GM23338 (cell line): ENCODE results near the gene ESPL1. TPM values are rescaled to one million over a fixed set of nuclear protein-coding genes. Genes with fewer than 3 reads are reported as not detected.

Experiments
- ATAC-seq: fragments of 200-7000 bp; cut with Tn5 transposase; 3 replicates; pipeline ENCODE4 v1.9.1; 2020
- DNase-seq: peaks from one replicate; pipeline ENCODE4 v3.0.0-alpha.2; 2015; ENCODE audit warnings: low spot score
- H2AFZ ChIP-seq: fragments of 200-600 bp; sonication (generic); 2 replicates; pipeline ENCODE4 v1.8.0; 2016; ENCODE audit warnings: antibody characterized with exemption, mild to moderate bottlenecking, moderate library complexity
- H3F3A ChIP-seq: fragments of 200-600 bp; sonication (generic); replicated peaks from 2 replicates; pipeline ENCODE4 v1.8.0; 2017; ENCODE audit warnings: antibody characterized with exemption, mixed run types, low read depth
- H3K27ac ChIP-seq: fragments of 200-600 bp; sonication (generic); 2 replicates; pipeline ENCODE4 v1.6.1; 2016; ENCODE audit warnings: low read depth
- H3K27me3 ChIP-seq: fragments of 200-600 bp; sonication (generic); 2 replicates; pipeline ENCODE4 v1.8.0; 2016; ENCODE audit warnings: mild to moderate bottlenecking, mixed run types, moderate library complexity; ENCODE audit not compliant: insufficient read depth
- H3K36me3 ChIP-seq: fragments of 200-600 bp; sonication (generic); 2 replicates; pipeline ENCODE4 v1.8.0; 2016; ENCODE audit warnings: mild to moderate bottlenecking; ENCODE audit not compliant: insufficient read depth
- H3K4me1 ChIP-seq: fragments of 200-600 bp; sonication (generic); 2 replicates; pipeline ENCODE4 v1.8.0; 2016; ENCODE audit warnings: mild to moderate bottlenecking, moderate library complexity; ENCODE audit not compliant: insufficient read depth
- H3K4me2 ChIP-seq: fragments of 200-600 bp; sonication (generic); 2 replicates; pipeline ENCODE4 v1.7.1; 2017; ENCODE audit warnings: mixed run types
- H3K4me3 ChIP-seq: fragments of 200-600 bp; sonication (generic); 2 replicates; pipeline ENCODE4 v1.6.1; 2016; ENCODE audit warnings: mixed run types
- H3K79me2 ChIP-seq: fragments of 200-600 bp; sonication (generic); replicated peaks from 2 replicates; pipeline ENCODE4 v1.8.0; 2017; ENCODE audit warnings: mild to moderate bottlenecking; ENCODE audit not compliant: insufficient read depth
- H3K9me2 ChIP-seq: fragments of 200-600 bp; sonication (generic); 2 replicates; pipeline ENCODE4 v1.8.0; 2017; ENCODE audit not compliant: insufficient read depth
- H4K20me1 ChIP-seq: fragments of 200-600 bp; sonication (generic); replicated peaks from 2 replicates; pipeline ENCODE4 v1.8.0; 2017; ENCODE audit warnings: mild to moderate bottlenecking; ENCODE audit not compliant: insufficient read depth
- H3K27ac Mint-ChIP-seq: 2 replicates; pipeline ENCODE4 v1.8.0; 2020; ENCODE audit warnings: inconsistent platforms, mild to moderate bottlenecking, moderate library complexity, mixed read lengths
- H3K27me3 Mint-ChIP-seq: 3 replicates; pipeline ENCODE4 v1.8.0; 2022; ENCODE audit warnings: low read depth, mild to moderate bottlenecking, moderate library complexity, mixed read lengths, inconsistent platforms; ENCODE audit not compliant: insufficient read depth, poor library complexity
- H3K36me3 Mint-ChIP-seq: 3 replicates; pipeline ENCODE4 v1.8.0; 2021; ENCODE audit warnings: low read depth, mild to moderate bottlenecking, inconsistent platforms, moderate library complexity, mixed read lengths
- H3K4me1 Mint-ChIP-seq: 3 replicates; pipeline ENCODE4 v1.8.0; 2020; ENCODE audit warnings: mild to moderate bottlenecking, inconsistent platforms, mixed read lengths
- H3K4me3 Mint-ChIP-seq: 3 replicates; pipeline ENCODE4 v1.8.0; 2021; ENCODE audit warnings: moderate library complexity, mild to moderate bottlenecking, inconsistent platforms, mixed read lengths
- H3K9me3 Mint-ChIP-seq: 3 replicates; pipeline ENCODE4 v1.8.0; 2020; ENCODE audit warnings: moderate library complexity, mild to moderate bottlenecking, inconsistent platforms, mixed read lengths
- ETS1 ChIP-seq: IDR thresholded peaks from 2 replicates; pipeline ENCODE4 v1.6.1; 2016; ENCODE audit warnings: antibody characterized with exemption
- EZH2 ChIP-seq: fragments of 200-600 bp; sonication (generic); IDR thresholded peaks from one replicate; pipeline ENCODE4 v1.8.0; 2017; ENCODE audit warnings: antibody characterized with exemption, mild to moderate bottlenecking, low read depth; ENCODE audit not compliant: unreplicated experiment
- EZH2phosphoT487 ChIP-seq: fragments of 200-600 bp; sonication (generic); IDR thresholded peaks from one replicate; pipeline ENCODE4 v1.8.1; 2018; ENCODE audit warnings: antibody characterized with exemption; ENCODE audit not compliant: unreplicated experiment
- JUNB ChIP-seq: IDR thresholded peaks from one replicate; pipeline ENCODE4 v1.6.1; 2016; ENCODE audit warnings: antibody characterized with exemption; ENCODE audit not compliant: unreplicated experiment
- NANOG ChIP-seq: IDR thresholded peaks from 2 replicates; pipeline ENCODE4 v1.6.1; 2016; ENCODE audit warnings: antibody characterized with exemption, borderline replicate concordance
- POLR2AphosphoS5 ChIP-seq: IDR thresholded peaks from 2 replicates; pipeline ENCODE4 v1.6.1; 2016; ENCODE audit warnings: antibody characterized with exemption, low read depth
- STAT1 ChIP-seq: IDR thresholded peaks from one replicate; pipeline ENCODE4 v1.6.1; 2016; ENCODE audit warnings: antibody characterized with exemption; ENCODE audit not compliant: unreplicated experiment
- ZNF114 ChIP-seq: fragments of 250-450 bp; sonication (Bioruptor Pico); IDR thresholded peaks from 2 replicates; pipeline ENCODE4 v1.5.0; 2020; ENCODE audit warnings: mild to moderate bottlenecking, moderate library complexity
- ZNF331 ChIP-seq: fragments of 250-450 bp; sonication (Bioruptor Pico); IDR thresholded peaks from 2 replicates; pipeline ENCODE4 v1.5.0; 2020; ENCODE audit warnings: low read depth, mild to moderate bottlenecking, moderate library complexity
- ZNF462 ChIP-seq: fragments of 250-450 bp; sonication (Bioruptor Pico); IDR thresholded peaks from 2 replicates; pipeline ENCODE4 v1.5.0; 2020; ENCODE audit warnings: mild to moderate bottlenecking, moderate library complexity
- polyA plus RNA-seq: library from polyadenylated mRNA; unstranded; fragments of >200 nt; fragmentation: Nextera tagmentation; extraction: Ambion mirVana; gene quantifications from 2 replicates; pipeline ENCODE4 v1.2.1, GENCODE V29; 2016
- total RNA-seq: library from RNA; depleted of rRNA; stranded (reverse); fragments of >200 nt; shearing (Covaris generic); gene quantifications from 2 replicates; pipeline ENCODE4 v1.2.3, GENCODE V29; 2014
- TF ChIP-seq, protein P1 (sequence below), 2 experiments: fragments of 200-600 bp in 1 of 2; sonication (generic) in 1 of 2; conservative IDR thresholded peaks; 2 replicates each; pipeline versions ENCODE4 v1.5.1 to v1.6.1; 2016 to 2017; ENCODE audit warnings: antibody characterized with exemption in 2 of 2, low read depth in 2 of 2, mild to moderate bottlenecking in 2 of 2, moderate library complexity in 1 of 2

Gene ESPL1
- total and polyA plus RNA-seq, 2 experiments from 2014 or later = 13.2 to 56.5 TPM

- TF ChIP-seq ZNF462 (CRISPR knock-in tag) = no peak
- TF ChIP-seq ZNF114 (CRISPR knock-in tag) = no peak
- TF ChIP-seq EZH2phosphoT487 = no peak
These were observed 40.8 kb upstream of the ESPL1 start (continued) for GRCh38 chr12:53227341-53227740.

DNA sequence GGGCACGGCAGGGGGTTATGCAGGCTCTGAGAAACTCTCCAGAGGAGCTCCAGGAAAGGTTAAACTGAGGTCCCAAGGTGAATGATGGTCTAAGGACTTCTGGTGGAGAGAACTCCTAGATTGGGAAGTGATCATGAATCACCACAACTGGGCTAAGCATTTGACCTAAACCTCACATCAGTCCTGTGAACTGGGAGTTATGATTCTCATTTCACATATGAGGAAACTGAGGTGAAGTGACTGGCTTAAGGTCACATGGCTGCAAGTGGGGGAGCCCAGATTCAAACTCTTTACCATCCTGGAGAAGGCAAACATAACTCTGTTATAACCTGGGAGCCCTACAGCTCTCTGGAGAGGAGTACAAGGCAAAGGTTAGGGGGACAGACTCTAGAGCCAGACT is 40.3 kb upstream of the ESPL1 start:
- H3K27me3 Mint-ChIP-seq = peaks cover 32% of the 10 kb centered on the region
- TF ChIP-seq ZNF114 (CRISPR knock-in tag) = no peak
- TF ChIP-seq ZNF331 = no peak
- TF ChIP-seq EZH2 = no peak
- TF ChIP-seq STAT1 = no peak
- TF ChIP-seq POLR2AphosphoS5 = no peak
- TF ChIP-seq ETS1 = no peak
- TF ChIP-seq JUNB = no peak
- no peak for TF ChIP-seq NANOG
- TF ChIP-seq, protein P1, sequence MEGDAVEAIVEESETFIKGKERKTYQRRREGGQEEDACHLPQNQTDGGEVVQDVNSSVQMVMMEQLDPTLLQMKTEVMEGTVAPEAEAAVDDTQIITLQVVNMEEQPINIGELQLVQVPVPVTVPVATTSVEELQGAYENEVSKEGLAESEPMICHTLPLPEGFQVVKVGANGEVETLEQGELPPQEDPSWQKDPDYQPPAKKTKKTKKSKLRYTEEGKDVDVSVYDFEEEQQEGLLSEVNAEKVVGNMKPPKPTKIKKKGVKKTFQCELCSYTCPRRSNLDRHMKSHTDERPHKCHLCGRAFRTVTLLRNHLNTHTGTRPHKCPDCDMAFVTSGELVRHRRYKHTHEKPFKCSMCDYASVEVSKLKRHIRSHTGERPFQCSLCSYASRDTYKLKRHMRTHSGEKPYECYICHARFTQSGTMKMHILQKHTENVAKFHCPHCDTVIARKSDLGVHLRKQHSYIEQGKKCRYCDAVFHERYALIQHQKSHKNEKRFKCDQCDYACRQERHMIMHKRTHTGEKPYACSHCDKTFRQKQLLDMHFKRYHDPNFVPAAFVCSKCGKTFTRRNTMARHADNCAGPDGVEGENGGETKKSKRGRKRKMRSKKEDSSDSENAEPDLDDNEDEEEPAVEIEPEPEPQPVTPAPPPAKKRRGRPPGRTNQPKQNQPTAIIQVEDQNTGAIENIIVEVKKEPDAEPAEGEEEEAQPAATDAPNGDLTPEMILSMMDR (conservative IDR thresholded peaks at IDR 0.05; ENCODE audit: low read depth in 2 of 2) = no peak
- TF ChIP-seq EZH2phosphoT487 = no peak

More for the DNA sequence above, 40.3 kb upstream of the ESPL1 start:
- H3K36me3 ChIP-seq = no peaks in the 10 kb centered on the region; the same call in 1 of the 2 replicates
- H4K20me1 ChIP-seq = no peaks in the 10 kb centered on the region
- H3K36me3 Mint-ChIP-seq = peaks cover 5% of the 10 kb centered on the region
- no peak overlapping the region for H3K4me3 ChIP-seq
- H3K4me2 ChIP-seq = no peak overlapping the region
- no peaks in the 10 kb centered on the region for H3K9me3 Mint-ChIP-seq
- ATAC-seq = no peak
- H3K9me2 ChIP-seq = no peaks in the 10 kb centered on the region
- H3K4me1 ChIP-seq = peaks cover 64% of the 10 kb centered on the region
- H3K4me1 Mint-ChIP-seq = peaks cover 64% of the 10 kb centered on the region
- H3K79me2 ChIP-seq = peaks cover 4% of the 10 kb centered on the region; the same call in 1 of the 2 replicates
- peaks cover 18% of the 10 kb centered on the region for H3F3A ChIP-seq
- H3K27ac Mint-ChIP-seq = no peak overlapping the region
- H3K27ac ChIP-seq = no peak overlapping the region
- H2AFZ ChIP-seq = no peak overlapping the region
- no peak overlapping the region; the same call in 2 of the 3 replicates for H3K4me3 Mint-ChIP-seq
- no peak for DNase-seq
- H3K27me3 ChIP-seq = peaks cover 4% of the 10 kb centered on the region; the same call in 1 of the 2 replicates
